Dermis microvascular lymphatic vessel endothelial cell (primary cell): ENCODE data around the gene TIMM10. TPM values are rescaled to one million over a fixed set of nuclear protein-coding genes. Genes with fewer than 3 reads are reported as not detected.
A peak's percentile ranks its signal among the peaks of the same experiment; 100 is the strongest.
"Not testable (repeated sequence)": the region's sequence is repeated elsewhere in the genome, so short reads cannot be mapped to it uniquely, and the experiment has no call there.

ENCODE experiments used
- DNase-seq, 2 donors: peaks; one replicate each; pipeline versions ENCODE4 v3.0.0 to v3.0.0-alpha.2; 2010; ENCODE audit warnings: low read depth in 2 of 2
- total RNA-seq: library from RNA; depleted of rRNA; stranded (reverse); fragments of >200 nt; gene quantifications from 2 replicates; pipeline ENCODE4 v1.2.1, GENCODE V29; 2014

The TIMM10 gene
- total RNA-seq, 1 donor from 2014 or later, result 64.1 TPM

DNA sequence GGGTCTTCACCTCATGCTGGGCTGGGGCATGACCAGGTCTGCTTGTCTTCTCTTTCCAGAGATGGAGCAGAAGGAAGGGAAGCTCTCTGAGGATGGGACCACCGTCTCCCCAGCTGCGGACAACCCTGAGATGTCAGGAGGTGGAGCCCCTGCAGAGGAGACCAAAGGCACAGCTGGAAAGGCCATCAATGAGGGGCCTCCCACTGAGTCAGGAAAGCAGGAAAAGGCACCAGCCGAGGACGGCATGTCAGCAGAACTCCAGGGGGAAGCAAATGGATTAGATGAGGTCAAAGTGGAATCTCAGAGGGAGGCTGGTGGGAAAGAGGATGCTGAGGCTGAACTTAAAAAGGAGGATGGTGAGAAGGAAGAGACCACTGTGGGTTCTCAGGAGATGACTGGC lies 12.0 kb upstream of the TIMM10 start:
- DNase-seq, result no peak

DNA sequence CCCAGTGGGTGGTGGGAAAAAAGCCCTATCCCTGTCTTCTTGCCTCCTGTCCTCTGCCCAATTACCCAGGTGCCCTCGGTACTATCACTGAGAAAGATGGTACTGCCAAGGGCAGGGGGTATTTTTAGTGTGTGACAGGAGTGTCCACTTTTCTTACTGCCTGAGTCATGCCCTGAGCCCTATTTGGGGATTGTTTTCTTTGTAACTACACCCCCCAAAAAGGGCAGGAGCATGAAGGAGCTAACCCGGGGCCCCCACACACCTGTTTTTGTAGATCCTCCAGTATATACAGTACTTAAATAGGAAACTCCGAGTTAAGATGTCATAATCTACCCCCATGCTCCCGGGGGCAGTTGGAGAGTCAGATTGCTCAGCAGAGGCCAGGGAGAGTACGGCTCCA lies 10.6 kb upstream of the TIMM10 start:
- DNase-seq, result no peak

DNA sequence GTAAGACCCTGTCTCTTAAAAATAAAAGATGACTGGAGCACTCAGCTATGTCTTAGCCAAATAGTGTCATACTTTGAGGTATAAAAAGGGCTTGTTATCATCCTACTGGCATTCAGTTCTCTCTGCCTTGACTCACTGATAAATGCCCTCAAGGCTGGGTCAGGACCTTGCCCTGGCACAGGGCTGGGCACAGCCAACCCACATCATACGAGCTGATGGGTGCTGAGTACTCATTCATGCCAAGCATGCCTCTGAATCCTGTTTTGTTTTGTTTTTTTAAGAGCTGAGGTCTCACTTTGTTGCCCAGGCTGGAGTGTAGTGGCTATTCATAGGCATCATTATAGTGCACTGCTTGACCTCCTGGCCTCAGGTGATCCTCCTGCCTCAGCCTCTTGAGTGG lies 8.8 kb upstream of the TIMM10 start:
- DNase-seq, result no peak

DNA sequence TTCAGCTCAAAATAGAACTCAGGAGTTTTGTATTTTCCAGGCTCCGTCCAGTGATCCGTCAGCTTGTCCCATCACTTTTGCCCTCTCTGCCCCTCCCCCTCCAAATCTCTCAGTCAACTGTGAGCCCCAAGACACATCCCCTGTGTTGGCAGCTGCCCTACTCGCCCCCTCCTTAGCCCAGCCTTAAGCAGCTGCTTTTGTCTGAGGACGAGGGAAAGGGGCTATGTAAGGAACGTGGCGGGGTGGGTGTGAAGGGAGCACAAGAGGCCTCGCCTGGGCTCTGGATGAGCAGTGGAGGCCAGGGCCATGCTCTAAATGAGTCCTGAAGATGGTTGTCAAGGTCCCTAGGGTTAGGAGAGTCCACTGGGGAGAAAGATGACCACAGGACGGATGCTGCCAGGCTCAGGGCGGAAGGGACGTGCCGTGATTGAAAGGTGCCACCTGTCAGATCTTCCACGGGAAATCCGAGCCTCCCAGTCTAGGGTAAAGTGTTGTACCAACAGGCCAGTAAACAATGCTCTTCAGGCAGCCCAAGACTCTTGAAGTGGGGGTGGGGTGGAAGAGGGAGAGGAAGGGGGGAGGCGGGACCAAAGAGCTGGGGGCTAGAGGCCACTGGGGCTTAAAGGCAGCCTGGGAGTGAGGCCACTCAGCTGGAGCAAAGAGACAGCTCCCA lies 6.5 kb upstream of the TIMM10 start, which contains the start of gene SMTNL1:
Gene SMTNL1 (plus strand): TSS at position 649 of the 673 bp plus-strand sequence. CDS start 5,048 bp downstream, outside the sequence.
- DNase-seq, result no peak

DNA sequence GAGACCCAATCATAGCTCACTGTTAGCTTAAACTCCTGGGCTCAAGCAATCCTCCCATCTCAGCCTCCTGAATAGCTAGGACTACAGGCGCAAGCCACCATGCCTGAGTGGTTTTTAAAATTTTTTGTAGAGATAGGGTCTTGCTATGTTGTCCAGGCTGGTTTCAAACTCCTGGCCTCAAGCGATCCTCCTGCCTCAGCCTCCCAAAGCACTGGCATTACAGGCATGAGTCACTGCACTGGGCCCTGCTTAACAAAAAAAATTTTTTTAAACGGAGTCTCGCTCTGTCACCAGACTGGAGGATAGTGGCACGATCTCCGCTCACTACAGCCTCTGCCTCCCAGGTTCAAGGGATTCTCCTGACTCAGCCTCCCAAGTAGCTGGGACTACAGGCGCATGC lies 3.9 kb upstream of the TIMM10 start:
- DNase-seq, result not testable (repeated sequence)

DNA sequence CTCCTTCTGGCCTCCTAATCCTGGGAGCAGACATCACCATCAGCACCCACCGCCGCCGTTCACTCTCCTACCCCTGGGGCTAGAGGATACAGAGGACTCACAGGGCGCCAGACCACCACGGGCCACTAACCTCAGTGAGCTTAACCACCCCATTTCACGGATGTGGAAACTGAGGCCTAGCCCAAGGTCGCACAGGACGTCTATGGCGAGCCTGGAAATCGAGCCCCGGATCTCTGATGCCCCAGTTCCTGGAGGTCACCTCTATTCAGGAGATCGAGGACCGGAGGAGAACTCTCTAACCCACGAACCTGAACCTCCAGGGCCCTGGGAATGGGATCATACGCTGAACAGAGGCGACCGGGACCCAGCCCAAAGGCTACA lies 349 bp downstream of the TIMM10 start:
- no peak for DNase-seq

DNA sequence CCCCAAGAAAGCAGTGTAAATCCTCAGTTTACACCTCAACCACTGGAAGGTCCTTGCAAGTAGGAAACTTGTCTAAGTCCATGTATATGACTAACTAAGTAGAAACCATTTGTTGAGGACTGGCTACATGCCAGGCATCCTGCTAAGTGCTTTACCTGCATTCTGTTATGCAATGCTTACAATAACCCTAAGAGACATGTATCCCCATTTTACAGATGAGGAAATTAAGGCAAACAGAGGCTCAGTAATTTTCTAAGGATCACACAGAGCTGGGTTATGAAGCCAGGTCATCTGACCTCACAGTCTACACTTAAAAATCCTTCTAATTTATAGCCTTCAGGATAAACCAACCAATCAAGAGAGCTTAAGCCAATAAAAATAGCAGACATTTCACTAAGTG lies 1.5 kb downstream of the TIMM10 start:
- no peak for DNase-seq

DNA sequence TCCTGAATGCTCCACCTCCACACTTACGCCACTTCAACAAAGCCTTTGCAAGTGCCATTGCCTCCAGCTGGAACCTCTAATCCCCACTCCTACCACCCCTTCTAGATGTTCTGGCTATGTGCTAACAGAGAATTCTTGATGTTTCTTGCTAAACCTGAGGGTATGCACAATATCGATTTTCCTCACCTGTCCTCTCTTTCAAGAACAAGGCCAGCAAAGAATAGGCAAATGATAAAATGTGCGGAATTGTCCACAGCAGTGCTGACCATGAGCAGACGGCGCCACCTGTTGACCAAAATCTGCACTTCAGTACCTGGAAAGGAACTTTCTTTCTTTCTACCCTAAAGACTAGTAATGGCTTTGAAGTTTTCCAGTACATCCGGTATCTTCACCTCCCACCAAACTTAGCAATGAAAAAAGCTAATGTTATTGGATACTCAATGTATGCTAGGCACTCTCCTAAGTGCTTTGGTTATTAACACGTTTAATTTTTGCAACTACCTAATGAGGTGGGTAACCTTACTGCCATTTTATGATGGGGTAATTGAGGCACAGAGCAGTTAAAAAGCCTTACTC lies 3.4 kb downstream of the TIMM10 start:
- DNase-seq, result peak; percentile 48 to 65

DNA sequence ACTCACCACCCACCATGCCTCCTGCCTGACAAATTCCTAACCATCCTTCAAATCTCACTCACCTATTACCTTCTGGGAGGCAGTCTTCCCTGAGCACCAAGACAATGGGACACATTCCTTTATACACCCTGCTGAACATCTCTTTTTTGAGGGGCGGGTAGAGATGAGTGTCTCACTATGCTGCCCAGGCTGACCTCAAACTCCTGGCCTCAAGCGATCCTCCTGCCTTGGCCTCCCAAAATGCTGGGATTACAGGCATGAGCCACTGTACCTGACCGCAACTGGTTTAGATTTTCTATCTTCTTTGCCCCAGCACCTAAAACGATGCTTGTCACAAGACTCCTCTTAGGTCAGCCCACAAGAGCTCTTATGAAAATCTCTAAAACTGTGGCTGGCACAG lies 7.1 kb downstream of the TIMM10 start:
- no peak for DNase-seq

DNA sequence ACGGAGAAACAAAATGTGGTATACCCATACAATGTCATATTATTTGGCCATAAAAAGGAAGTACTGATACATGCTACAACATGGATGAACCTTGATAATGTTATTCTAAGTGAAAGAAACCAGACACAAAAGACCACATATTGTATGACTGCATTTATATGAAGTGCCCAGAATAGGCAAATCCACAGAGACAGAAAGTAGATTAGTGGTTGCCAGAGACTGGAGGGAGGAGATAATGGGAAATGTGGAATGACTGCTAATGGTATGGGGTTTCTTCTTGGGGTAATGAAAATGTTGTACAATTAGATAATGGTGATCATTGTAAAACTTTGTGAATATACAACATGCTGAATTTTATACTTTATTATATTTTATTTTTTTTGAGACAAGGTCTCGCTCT lies 9.4 kb downstream of the TIMM10 start:
- no peak for DNase-seq

DNA sequence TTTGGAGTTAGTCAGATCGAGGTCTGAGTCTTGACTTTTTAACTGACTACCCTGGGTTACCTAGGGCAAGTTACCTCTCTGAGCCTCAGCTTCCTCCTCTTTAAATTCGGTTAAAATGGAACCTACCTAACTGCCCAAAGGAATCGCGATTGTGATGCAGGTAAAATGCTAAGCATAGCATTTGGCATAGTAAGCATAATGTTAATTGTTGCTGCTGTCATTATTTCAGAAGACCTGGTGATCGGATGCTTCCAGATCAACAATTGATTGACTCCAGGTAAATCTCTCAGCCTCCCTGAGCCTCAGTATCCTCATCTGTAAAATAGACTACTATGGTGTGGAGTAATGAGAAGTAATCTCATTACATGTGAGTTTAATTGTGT lies 14.5 kb downstream of the TIMM10 start:
- no peak for DNase-seq

DNA sequence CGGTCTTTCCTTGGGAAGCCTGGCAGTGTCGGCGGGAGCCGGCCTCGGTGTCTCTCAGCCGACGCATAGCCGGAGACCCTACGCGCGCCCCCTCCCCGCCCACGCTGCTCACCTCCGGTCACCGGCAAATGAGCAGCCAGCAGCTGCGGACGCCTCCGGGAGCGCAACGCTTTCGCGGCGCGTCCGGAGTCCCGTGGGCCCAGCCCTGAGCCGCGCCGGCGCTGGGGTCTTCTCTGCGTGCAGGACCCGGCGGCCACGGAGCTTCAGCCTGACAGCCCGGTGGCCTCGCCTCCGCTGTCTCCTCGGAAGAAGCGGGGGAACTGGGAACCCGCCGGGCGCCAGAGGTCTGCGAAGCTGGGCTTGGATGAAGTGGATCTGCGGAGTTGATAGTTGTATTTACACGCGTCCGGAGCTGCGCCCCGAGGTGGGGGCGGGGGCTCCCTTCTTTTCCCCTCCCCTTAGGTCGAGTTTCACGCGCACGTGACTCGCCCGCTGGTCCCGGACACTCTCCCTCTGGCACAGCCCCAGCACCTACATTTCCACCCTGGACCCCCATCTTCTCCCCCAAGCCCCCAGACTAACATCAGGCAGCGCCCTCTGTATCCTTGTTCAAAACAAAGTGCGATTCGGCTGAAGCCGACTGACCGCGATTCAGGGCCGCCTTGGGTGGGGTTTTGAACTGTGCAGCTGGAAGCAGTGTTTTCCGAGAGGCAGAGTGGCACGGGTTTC lies 15.1 kb downstream of the TIMM10 start, which contains the start of gene SLC43A1:
Gene SLC43A1 (minus strand): TSS at position 371 of the 729 bp plus-strand sequence. CDS start 1,591 bp downstream, outside the sequence.
- DNase-seq, result peak in 1 of 2 donors; percentile 70

DNA sequence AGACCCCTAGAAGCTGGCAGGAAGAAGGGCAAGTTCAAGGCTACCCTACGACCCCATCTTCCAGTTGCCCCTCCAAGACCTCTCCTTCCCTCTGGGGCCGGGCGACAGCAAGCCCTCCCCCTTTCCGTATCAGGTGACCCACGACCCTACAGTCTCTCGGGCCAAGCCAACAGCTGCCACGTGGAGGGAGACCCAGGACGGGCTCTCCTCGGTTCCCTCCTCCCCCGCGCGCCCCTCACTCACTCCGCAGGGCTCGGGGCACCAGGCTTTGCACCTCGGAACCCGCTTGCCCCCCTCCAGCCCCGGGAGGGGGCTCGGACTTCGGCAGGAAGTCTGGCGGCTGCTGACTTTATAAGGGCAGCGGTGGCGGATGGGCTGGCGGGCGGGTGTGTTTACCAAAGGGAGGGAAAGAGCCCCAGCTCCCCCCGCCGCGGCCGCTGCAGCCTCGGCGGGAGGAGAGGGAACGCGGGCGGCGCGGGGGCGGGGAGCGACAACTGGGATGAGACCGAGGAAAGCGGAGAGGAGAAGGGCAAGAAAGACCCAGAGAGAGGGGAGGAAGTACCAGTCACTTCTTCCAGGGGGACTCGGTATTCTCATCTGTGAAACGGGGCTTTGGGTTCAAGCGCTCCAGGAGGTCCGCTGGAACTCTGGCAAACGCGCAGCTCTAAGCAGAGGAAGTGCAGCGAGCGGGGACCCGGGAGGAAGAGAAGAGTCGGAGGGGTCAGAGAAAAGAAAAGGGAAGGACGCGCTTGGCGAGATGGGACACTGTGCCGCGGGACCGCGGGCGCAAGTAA lies 15.8 kb downstream of the TIMM10 start:
- peak in 1 of 2 donors; percentile 52 for DNase-seq

DNA sequence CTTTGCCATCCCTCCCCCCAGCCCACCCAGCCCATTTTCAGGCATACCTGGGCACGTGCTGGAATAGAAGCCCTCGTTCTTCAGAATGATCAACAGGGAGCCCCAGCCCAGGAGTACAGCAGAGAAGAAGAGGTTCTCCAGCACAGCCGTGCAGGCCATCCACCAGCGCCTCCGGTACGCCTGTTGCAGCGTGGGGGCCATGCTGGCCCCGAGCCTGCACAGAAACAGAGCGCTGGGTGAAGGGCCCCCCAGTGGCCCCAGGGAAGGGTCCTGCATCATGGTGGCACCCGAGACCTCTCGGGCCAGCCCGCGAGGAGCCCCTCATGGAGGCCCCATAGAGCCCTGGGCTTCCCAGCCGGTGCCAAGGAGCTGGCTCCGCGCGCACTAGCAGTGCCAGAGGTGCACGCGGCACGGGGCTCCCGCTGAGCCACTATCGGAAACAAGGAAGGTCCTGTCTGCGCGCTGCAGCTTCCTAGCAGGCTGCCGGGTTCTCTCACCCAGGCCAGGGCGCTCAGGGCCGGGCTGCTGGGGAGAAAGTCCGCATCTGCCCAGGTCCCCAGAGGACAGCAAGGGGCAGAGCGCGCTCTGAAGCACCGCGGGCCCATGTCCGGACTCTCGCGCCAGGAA lies 16.5 kb downstream of the TIMM10 start:
- DNase-seq, result peak in 1 of 2 donors; percentile 43

DNA sequence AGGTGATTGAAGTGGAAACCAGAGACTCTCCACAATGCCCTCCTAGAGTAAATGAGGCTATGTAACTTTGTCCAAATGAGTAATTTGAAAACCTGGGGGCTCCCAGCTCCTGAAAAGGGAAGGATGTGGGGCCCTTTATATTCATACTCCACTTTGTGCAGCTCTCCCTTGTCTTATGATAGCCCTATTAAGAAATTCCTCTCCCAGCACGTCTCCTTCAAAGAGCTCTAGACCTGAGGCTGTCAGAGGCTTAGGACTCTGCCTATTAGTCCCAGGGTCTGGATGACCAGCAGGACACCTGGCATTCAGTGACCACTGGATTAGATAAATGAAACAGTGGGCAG lies 17.1 kb downstream of the TIMM10 start:
- no peak for DNase-seq

DNA sequence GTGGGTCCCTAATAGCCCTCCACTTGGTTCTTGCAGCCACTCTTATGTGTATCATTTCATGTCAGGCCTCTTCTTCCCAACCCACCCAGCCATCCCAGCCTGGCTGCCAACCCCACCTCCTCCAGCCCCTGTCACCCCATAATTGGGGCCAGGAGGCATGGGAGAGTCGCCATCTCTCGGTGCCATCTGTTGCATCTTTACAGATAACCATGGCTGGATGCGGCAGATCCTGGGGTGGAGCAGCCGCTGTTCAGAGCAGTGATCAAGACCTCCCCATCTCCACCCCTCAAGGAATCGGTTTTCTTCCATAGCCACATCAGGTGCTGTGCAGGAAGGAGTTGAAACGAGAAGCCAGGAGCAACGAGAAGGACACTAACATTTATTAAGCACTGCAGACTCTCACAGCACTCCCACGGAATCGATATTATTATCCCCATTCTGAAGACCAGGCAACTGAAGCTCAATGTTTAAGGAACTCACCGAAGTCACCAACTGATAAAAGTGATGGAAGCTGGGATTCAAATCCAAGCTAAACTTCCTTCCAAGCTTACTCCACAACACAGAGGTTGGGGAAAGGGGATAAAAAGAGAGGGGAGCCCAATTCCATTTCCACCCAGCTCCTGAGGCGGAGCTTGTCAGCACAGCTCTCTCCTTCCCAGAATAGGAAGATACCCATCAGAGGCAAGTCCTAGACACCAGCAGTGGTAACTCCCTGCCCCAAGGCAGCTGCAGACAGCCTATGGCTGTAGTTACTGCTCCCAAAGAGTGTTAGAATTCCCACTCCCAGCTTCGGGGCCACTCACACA lies 17.7 kb downstream of the TIMM10 start:
- no peak for DNase-seq

DNA sequence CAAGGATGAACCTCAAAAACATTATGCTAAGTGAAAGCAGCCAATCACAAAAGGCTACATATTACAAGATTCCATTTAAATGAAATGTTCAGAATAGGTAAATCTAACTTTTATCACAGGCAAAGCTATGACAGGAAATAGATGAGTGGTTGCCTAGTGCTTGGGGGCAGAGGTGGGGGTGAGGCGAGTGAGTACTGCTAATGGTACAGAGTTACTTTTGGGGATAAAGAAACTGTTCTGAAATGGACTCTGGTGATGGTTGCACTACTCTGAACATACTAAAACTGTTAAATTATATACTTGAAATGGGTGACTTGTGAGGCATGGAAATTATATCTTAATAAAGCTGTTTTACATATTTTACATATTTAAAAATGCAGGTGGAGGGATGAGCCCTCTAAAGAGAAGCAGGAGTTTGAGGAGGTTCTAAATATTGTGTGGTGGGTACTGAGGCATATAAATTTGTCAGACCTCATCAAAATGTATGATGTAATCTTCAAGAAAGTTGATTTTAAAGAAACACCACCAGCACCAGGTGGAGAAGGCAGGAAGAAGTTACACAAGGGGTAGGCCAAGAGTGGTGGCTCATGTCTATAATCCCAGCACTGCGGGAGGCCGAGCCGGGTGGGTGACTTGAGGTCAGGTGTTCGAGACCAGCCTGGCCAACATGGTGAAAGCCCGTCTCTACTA lies 18.7 kb downstream of the TIMM10 start:
- DNase-seq, result no peak

DNA sequence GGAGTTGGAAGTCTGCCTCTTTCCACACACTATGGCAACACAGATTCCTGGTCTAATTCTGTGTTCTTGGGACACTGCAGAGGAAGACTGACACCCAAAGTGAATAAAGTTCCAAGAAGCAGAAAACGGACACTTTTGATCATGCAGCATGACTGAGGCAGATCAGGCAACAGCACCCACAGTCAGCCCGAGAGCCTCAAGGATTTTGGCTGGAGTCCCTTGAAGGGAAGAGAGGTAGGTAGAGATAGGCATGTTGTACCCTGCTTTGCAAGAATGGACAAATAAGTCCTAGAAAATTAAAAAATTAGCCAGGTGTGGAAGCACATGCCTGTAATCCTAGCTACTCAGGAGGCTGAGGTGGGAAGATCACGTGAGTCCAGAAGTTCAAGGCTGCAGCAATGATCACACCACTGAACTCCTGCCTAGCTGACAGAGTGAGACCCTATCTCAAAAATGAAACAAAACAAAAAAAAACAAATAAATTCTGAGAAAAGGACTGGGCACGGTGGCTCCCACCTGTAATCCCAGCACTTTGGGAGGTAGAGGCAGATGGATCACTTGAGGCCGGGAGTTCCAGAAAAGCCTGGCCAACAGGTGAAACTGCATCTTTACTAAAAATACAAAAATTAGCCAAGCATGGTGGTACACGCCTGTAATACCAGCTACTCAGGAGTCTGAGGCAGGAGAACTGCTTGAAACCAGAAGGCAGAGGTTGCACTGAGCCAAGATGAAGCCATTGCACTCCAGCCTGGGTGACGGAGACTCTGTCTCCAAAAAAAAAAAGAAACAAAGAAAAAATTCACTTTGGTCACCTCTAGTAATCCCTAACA lies 22.0 kb downstream of the TIMM10 start:
- no peak for DNase-seq

DNA sequence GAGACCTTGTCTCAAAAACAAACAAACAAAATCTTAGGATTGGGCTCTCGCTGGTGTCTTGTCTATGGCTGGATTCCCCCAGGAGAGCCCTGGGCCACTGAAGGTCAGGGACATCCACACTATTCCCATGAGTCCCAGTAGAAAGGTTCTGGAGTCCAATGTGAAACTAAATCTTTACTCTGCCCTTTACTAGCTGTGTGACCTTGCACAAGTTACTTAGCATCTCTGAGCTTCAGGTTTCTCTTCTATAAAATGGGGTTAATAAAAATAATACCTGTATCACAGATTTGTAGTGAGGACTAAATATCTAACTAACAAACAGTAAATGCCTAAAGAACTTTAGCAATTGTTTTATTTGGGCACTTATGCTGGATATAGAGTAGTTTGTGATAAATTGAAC lies 24.0 kb downstream of the TIMM10 start:
- no peak for DNase-seq
